GM19438 (cell line): Measurements from ENCODE around the gene ADGRV1.

Experiments used
- ATAC-seq: cut with Tn5 transposase; IDR thresholded peaks from one replicate; pipeline ENCODE4 v1.9.1; 2021; ENCODE audit warnings: low read depth; ENCODE audit not compliant: unreplicated experiment

ADGRV1 gene

DNA sequence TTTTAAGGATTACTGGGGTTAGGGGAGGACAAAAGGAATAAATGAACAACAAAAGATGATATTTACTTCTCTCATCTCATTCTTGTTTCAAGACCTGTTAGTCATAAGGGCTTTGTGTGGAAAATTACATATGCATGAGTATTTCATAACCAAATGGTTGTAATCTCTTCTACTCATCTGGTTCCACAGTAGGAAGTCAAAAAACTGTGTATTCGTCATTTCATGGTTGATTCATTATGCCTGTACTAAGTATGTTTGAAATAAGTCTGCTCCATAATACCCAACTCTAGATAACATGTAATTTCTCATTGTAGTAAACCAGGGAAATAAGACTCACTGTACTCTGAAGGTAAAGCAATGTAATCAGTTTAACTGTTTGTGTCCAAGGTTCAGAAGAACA lies 611.7 kb downstream of the ADGRV1 start:
- ATAC-seq = no peak

- ATAC-seq = no peak
Observed at GRCh38 chr5:91171322-91171721, 612.7 kb downstream of the ADGRV1 start.

DNA sequence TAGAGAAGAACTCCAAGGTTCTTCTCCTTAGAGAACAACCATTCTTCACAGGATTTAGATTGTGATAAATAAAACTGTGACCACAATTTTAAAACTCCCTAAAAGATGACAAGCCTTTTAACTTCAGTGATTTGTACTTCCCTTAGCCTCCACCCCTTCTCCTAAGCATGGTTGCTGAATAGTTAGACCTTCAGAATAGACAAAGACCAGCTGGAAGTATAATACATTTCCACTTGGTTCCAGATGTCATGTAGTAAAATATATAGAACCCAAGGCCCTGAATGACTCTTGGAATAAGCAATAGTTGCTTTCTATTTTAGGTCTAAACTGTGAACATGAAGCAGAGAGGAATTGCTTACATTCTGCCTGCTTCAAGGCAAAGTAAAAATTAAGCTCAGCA lies 615.8 kb downstream of the ADGRV1 start:
- no peak for ATAC-seq

DNA sequence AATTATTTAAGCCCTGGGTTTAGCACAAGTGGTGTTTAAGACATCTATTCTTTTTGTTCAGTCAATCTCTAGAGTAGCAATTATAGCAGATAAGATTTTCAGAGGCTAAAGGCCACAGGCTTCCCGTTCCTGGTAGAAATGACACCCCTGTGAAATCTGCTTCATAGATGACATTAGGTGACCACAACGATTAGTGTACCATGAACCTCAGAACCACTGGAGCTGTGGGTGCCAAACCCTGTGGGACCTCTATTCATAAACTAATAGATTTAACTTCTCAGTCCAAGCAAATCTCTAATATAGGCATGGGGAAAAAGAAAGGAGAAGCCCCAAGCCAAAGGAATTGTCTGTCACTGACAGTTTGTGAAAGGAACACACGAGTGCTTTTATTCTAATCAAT lies 617.1 kb downstream of the ADGRV1 start:
- ATAC-seq = no peak

- ATAC-seq = no peak
Observed at GRCh38 chr5:91176288-91177016, 617.9 kb downstream of the ADGRV1 start.

- no peak for ATAC-seq
Observed at GRCh38 chr5:91177085-91177484, 618.5 kb downstream of the ADGRV1 start.

DNA sequence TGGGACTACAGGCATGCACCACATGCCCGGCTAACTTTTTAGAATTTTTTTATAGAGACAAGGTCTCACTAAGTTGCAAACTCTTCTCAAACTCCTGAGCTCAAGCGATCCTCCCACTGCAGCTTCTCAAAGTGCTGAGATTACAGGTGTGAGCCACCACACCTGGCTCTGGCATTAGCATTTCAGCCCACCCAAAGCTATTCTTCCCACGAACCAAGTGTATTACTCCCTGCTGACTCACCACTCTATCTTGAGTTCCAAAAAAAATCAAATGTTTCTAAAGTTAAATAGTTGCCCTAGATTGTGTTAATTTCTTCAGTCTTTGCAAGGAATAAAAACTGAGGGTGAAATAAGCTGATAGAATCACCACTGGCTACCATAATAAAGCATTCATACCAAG lies 619.0 kb downstream of the ADGRV1 start:
- ATAC-seq = no peak

GRCh38 chr5:91178461-91178860 lies 619.9 kb downstream of the ADGRV1 start:
- no peak for ATAC-seq

GRCh38 chr5:91179018-91179417 lies 620.4 kb downstream of the ADGRV1 start:
- ATAC-seq = no peak

GRCh38 chr5:91180506-91180905 lies 621.9 kb downstream of the ADGRV1 start:
- no peak for ATAC-seq

DNA sequence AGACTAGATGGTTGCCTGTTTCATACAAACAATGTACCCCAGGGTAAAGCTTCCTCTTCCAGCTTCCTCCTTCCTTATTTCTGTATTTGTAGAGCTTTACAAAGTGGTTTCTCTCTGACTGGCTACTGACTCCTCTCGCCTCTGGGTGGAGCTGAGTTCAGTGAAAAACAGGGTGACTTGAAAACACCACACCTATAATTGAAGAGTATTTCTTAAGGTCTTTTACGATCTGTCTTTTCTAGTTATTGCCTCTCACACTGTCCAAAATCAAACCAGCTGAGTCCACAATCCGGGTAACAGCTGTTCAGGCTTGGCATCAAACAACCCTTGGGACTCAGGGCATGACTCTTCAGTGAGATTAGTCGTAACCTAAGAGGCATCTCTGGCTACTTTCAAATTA lies 624.2 kb downstream of the ADGRV1 start:
- peak; percentile 69 for ATAC-seq

GRCh38 chr5:91183743-91184142 lies 625.1 kb downstream of the ADGRV1 start:
- no peak for ATAC-seq

- no peak for ATAC-seq
Observed at GRCh38 chr5:91186101-91186500, 627.5 kb downstream of the ADGRV1 start.

DNA sequence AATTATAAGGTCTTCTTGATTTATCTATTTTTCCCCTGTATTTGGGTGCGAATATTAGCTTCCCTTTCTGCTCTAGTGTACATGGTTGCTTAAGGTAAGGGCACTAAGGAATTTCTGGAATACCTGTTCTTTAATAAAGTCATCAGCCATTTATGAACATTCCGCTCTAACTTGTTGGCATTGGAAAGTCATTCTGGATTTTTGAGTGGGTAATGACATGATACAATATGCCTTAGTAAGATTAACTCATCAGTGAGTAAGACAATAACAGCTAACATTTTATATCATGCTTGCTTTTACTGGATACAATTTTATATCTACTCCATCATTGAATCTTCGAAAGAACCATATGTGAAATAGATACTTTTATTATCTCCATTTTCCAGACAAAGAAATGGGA lies 628.4 kb downstream of the ADGRV1 start:
- no peak for ATAC-seq

GRCh38 chr5:91188755-91189154 lies 630.2 kb downstream of the ADGRV1 start:
- ATAC-seq = no peak

- no peak for ATAC-seq
Observed at GRCh38 chr5:91189480-91190313, 631.1 kb downstream of the ADGRV1 start.

GRCh38 chr5:91190314-91190690 lies 631.7 kb downstream of the ADGRV1 start:
- no peak for ATAC-seq

GRCh38 chr5:91194824-91195381 lies 636.3 kb downstream of the ADGRV1 start:
- no peak for ATAC-seq

DNA sequence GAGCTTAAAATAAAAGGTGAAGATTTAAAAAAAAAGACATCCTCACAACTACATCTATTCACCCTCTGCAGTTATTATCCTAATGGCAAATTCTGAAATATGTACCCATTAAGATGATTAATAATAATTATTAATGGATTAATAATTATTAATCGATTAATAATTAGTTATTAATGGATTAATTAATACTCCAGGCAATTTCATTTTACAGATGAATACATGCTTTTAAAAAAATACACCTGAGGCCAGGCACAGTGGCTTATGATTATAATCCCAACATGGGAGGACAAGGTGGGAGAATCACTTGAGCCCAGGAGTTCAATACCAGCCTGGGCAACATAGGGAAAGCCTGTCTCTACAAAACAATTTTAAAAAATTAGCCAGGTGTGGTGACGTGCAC lies 642.1 kb downstream of the ADGRV1 start:
- no peak for ATAC-seq

DNA sequence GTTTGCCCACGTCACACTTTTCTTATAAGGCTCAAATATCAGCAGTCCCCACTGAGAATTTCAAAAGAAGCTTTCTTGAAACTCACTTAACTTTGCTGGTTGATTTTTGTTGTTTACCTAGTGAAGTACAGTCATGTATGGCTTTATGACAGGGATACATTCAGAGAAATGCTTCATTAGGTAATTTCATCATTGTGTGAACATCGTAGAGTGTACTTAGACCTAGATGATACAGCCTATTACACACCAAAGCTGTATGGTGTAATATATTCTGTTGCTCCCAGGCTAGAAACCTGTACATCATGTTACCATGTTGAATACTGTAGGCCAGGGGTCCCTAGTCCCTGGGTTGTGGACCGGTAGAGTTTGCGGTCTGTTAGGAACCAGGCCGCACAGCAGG lies 647.5 kb downstream of the ADGRV1 start:
- no peak for ATAC-seq

DNA sequence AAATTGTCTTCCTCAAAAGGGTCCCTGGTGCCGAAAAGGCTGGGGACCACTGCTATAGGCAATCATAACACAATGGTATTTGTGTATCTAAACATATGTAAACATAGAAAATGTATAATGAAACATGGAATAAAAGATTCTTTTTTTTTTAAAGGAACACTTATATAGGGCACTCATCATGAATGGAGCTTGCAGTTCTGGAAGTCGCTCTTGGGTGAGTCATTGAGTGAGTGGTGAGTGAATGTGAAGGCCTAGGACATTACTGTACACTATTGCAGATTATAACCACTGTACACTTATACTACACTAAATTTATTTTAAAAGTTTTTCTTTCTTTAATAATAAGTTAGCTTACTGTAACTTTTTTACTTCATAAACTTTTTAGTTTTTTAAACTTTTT lies 648.1 kb downstream of the ADGRV1 start:
- ATAC-seq = no peak

DNA sequence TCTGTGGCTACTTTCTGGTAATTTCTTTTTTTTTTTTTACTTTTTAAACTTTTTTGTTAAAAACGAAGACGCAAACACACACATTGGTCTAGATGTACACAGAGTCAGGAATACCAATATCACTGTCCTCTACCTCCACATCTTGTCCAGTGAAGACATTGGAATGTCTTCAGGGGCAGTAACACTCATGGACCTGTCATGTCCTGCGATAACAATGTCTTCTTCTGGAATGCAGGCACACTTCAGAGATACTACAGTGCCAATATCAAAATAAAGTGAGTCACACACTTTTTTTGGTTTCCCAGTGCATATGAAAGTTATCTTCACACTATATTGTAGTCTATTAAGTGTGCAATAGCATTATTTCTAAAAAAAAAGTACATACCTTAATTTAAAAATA lies 648.7 kb downstream of the ADGRV1 start:
- no peak for ATAC-seq
